Measurements from ENCODE around the gene FHOD1. TPM values are rescaled to one million over a fixed set of nuclear protein-coding genes. Genes with fewer than 3 reads are reported as not detected.

The FHOD1 gene
- total RNA-seq, 1 donor from 2014 or later: 104 TPM

DNA sequence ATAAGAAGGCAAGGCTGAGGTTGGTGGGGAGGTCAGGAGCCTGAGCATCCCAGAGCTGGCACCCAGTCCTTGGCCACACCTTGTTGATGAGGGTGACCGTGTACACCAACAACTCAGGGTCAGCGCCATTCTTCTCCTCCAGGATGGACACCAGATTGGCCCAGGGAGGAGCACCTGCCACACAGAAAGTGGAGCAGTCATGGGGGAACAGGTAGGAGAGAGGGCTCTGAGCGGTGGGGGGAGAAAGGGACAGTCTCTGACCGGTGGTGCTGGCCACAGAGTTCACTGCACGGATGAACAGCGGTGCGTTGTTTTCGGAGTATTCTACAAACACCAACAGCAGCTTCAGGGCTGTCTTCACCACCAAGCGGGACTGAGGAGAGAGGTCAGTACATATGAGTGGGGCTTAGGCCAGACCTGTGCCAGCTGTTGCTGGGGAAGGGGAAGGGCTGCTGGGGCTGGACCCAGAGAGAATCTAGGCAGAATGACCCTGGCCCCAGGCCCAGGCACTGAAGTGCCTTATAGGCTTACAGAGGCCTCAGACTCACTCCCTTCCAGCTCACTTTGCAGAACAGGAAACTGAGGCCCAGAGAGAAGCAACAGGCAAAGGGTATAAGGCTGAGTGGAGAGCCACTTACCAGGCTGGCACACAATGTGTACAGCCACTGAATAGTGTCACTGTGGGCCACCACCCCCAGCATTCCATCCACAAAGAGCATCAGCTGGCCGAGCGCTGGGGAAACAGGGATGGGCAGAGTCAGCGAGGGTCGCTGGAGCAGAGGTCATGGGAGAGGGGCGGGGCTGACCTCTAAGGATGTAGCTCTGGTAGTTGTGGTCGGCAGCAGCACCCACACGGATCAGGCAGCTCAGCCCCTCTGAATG lies 9.6 kb downstream of the FHOD1 start:
- intact Hi-C loops (cut with micrococcal nuclease): loop anchor here (2.0 kb wide), 1 partner anchor 55 kb away; the partner anchor contains the start of gene MATCAP1

DNA sequence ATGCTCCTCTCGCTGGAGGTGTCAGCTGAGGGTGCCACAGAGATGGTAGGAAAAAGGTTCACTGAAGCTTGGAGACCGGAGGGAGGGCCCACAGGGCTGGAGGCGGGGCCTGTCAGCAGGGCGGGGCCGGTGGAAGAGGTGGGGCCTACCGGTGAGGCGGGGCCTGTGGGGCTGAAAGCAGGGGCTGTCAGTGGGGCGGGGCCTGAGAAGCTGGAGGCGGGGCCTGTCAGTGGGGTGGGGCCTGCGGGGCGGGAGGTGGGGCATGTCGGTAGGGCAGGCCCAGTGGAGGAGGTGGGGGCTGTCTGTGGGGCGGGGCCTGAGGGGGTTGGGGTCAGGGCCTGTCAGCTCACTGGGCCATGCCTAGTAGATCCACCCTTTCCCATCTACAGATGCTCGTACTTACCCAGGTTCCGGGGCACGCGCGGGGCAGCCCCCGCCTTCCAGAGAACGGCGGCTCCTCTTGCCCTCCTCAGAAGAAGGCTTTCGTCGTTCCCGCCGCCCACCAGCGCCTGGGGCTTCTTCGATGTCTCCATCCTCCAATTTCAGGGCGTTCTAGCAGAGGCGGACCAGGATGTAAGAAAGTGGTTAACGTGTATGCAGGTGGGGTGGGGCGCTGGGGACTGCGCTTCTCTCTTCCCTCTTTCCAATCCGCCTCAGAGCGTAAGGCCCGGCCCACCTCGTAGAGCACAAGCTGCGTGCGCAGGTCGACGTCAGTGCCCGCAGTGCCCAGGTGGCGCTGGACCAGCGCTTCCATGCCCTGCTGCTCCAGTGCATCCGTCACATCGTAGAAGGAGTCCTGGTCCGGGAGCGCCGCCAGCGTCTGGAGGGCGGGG lies 10.5 kb downstream of the FHOD1 start:
- intact Hi-C loops (cut with micrococcal nuclease): loop anchor here (1.0 to 2.0 kb wide), 3 partner anchors 8 to 54 kb away; partner anchors contain the start of genes MATCAP1 and TMEM208

DNA sequence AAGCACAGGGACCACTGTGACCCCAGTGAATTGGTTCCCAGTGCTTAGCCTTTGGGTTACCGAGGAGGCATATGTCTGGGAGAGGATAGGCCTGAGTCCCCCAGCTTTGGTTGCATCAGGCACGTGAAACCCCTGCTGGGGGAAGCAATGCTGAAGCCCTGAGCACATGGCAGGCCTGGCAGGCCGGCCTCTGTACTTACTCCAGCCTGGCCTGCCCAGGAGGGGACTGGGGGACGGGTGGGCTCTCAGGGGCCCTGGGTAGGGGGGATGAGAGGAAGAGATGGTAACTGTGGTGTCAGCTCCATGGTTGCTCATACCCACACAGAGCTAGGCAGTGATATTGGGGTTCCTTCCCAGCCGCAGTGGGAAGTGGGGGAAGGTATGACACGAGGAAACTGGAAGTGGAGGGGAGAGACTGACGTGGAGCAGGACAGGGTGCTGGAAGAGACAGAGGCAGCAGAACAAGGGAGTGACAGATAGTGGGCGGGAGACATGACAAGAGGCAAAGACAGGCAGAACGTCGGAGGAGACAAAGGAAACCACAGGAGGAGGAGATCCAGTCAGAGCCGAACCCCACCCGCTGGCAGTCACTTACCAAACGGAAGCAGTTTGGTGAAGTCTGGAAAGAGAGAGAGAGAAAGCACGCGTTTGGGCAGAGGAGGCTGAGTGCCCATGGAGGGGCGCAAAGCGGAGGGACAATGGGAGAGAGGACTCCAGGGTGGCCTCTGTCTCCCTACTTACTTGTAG lies 11.3 kb downstream of the FHOD1 start:
- intact Hi-C loops (cut with micrococcal nuclease): loop anchor here (1.0 to 2.0 kb wide), 3 partner anchors 8 to 53 kb away; partner anchors contain the start of genes MATCAP1 and TMEM208

DNA sequence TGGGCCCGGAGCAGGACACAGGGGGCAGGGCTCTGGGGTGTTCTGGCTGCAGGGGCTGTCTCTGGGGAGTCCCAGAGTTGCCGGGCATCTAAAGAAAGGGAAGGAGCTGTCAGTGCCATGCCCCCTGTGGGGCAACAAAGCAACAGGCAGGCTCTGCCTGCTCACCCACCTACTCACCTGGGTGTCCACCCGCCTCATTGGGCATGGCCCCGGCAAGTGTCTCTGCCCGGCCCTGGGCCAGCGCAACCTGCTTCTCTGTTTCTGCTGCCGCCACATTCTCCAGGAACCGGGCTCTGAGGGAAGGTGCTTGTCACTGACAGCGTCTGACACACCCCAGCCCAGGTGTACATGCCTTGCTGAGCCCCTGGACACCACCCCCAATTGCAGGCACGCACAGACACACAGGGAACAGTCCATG lies 13.1 kb downstream of the FHOD1 start:
- intact Hi-C loops (cut with micrococcal nuclease): no loop called here

DNA sequence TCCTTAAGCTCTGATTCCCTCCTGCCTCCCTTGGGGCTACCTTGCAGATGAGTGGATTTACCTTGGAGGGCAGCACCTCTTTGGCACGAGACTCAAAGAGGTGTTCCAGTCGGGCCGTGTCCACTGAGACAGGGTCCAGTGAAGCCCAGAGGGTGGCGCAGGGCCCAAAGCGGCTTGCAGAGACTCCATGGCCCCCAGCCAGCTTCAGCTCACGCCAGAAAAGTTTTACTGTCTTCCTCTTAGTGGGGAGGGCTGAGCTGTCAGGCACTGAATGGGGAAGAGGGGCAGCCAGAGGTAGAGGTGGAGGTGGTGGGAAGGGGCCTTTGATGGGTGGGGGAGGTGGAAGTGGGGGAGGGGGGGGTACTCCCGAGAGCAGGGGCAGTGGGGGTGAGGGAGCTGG lies 13.7 kb downstream of the FHOD1 start:
- intact Hi-C loops (cut with micrococcal nuclease): no loop called here

DNA sequence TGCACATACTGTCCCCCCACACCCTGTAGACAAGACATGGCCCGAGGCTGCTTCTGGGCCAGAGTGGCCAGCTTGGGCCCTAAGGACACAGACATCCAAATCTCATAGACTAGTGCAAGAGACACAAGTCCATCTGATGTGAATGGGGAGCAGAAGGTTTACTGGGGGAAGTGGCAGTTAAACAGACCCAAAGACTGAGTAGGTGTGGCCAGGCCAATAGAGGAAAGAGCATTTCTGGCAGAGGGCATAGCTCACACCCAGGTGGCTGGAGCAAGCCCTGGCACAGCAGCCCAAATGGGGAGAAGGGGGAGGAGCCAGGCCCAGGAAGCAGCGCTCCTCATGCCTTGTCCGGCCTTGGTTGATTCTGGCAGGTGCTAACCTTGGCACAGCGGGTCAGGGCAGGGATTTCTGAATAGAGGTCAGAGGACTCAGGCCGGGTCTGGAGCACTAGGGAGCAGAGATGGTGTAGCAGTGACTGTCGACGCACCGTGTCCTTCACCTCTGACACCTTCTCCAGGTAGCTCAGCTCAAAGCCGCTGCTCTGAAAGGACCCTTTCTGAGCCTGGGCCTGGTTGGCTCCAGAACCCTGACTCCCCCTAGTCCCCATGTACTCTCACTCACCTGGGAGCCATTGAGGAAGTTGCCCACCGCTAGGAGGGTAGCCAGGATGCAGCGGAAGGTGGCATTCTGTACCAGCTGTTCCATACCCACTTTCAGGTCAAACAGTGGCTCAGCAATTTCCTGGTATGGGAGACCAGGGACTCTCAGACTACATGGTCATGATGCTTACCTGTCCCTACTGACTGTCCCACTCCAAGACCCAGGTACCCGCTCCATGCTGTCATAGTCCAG lies 16.2 kb downstream of the FHOD1 start:
- intact Hi-C loops (cut with micrococcal nuclease): no loop called here

DNA sequence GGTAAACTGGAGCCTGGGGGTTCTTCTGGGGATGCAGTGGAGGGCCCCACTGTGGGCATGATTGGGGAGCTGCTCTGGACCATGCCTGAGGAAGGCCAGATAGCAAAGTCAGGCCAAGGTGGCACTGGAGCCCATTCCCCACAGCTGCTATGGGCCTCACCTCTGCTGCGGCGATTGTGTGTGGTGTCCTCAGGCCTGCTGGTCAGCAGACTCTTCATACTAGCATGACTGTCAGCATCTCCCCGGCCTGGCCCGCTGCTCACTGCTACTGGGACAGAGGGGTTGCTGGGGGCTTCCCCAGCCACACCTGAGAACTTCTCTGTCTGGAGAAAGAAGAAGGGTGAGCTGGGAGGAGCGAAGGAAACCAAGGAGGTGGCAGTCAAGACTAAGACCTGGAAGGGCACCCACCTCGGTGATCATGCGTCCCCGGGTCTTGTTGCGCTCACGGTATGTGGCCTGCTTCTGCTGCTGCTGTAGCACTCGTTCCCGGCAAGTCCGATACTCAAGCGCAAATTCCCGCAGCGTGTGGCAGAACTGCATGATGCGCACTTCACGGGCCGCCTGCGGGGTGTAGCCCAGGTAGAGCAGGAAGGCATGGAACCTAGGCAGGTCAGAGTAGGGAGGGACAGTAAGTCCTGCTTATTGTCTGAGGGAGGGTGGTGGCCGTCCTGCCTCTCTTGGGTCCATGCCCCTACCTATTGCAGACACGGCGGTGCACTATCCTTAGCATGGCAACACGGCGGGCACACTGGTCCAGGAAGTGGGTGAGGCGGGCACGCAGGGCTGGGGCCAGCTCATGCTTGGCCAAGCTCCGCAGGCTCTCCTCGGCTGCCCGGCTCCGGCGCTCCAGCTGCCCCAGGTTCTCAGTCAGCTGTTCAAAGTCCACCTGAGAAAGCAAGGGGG lies 17.1 kb downstream of the FHOD1 start:
- intact Hi-C loops (cut with micrococcal nuclease): loop anchor here (5.0 kb wide), 2 partner anchors 612 to 1612 kb away; partner anchors contain the start of genes TANGO6 and THAP11

DNA sequence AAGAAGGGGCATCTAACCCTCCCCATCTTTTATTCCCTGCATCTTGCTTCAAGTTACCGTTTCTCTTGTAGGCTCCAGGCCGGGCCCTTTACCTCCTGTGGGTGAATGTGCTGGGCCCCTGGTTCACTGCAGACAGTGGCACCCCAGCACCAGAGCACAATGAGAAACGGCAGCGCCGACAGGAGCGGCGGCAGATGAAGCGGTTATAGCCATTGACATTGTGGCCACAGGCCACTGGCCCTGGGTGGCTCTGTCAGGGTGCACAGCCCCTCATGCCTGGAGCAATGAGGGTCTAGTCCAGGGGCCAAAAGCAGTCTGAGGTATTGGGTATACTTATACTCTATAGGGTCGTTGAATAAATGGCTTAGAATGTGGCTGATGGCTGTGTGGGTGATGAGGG lies 18.4 kb downstream of the FHOD1 start:
- intact Hi-C loops (cut with micrococcal nuclease): loop anchor here (5.0 kb wide), 2 partner anchors 613 to 1613 kb away; partner anchors contain the start of genes TANGO6 and THAP11

DNA sequence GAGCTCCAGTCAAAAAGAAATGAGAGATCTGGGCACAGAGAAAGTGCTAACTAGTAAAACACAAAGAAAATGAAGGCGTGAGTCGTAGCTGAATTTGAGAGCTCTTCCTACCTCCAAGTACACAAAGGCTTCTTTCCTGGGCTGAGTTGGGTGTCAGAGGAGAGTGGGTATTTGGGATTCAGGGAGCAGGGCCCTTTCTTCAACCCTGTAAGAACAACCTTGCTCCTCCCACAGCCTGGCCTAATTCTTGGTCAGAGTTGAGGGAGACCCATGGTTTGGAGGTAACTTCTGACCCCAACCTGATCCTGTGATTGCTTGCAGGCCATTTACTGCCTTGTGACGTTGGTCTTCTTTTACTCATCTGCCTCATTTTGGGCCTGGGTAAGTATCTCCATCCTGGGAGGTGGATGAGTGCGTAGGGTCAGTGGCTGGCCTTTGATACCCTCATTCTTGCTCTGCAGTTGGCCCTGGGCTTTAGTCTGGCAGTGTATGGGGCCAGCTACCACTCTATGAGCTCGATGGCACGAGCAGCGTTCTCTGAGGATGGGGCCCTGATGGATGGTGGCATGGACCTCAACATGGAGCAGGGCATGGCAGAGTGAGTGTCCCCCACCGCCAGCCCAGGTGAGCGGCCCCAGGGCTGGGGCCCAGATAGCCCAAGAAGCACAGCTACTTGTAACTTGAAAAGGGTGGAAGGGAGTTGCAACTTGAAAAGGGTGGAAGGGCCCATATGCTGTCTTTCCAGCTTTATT lies 19.1 kb downstream of the FHOD1 start:
- intact Hi-C loops (cut with micrococcal nuclease): loop anchor here (5.0 kb wide), 2 partner anchors 614 to 1614 kb away; partner anchors contain the start of genes TANGO6 and THAP11

DNA sequence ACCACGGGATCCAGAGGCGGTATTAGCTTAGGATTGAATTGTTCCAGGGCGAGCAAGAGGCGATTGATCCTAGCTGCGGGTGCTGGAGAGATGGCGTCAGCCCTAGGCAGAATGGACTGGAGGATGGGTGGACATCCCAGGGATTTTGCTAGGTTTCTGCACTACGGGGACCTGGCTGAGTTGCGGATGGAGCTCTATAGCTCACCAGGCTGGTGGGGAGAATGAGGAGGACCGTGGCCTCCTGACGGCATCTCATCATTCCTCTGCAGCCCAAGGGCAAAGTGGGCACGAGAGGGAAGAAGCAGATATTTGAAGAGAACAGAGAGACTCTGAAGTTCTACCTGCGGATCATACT lies 19.7 kb downstream of the FHOD1 start:
- intact Hi-C loops (cut with micrococcal nuclease): loop anchor here (1.0 to 5.0 kb wide), 10 partner anchors 9 to 1615 kb away; partner anchors contain the start of genes ACD, E2F4, FBXL8 and FHOD1

DNA sequence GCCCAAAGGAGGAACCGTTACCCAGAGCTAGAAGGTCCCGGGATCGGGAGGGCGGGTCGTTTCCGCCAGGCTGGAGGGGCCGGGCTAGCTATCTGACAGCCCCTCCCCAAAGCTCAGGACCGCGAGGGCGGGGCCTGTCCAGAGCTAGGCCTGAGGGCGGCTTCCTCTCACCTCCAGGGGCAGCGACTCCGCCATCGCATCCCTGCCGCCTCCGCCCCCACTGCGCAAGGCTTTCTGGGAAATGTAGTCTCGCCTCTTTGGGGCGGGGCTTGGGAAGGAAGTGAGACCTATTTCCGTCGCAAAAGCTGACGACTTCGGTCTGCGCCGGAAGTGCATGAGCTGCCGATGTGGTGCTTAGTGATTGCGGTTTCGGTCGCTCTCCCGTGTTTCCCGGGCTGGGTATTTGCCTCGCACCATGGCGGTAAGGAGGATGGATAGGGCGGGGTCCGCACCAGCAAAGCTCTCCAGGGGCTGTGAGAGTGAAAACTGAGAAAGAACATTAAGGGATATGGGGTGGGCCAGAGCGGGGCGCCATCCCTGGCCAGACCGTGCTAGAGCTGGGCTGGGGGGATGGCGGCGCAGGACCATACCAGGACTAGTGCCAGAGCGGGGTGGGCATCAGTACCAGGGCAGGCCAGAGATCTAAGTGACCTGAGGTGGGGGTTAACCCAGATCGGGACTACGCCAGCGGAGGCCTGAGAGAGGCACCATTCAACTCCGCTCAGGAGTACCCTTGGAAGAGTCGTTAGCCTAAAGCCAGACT lies 20.3 kb downstream of the FHOD1 start, which contains the start of gene TMEM208:
Gene TMEM208 (plus strand): TSS at position 327 of the 763 bp plus-strand sequence. CDS start 89 bp downstream, at position 416.
- intact Hi-C loops (cut with micrococcal nuclease): loop anchor here (1.0 to 5.0 kb wide), 13 partner anchors 9 to 1615 kb away; partner anchors contain the start of genes ACD, E2F4, FBXL8 and FHOD1

DNA sequence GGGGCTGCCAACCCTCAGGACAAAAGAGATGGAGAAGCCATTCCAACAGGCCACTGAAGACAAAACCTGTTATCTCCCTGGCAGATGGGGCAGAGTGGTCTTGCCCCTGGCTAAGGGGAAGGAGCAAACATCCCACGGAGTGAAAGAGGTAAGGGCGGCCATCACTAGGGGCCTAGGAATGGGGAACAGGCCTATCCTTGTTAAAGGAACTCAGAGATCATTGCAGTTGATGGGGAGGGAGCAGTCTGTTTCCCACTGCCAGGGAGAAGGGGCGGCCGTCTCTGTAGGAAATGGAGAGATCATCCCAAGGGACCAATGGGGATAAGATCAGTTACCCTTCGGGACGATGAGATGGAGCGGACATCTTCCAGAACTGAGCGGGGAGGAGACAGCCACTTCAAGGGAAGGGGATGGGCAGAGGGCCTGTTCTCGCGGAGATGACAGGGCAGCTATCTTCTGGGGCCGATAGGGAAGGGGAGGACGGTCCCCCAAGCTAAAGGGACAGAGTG lies 20.9 kb downstream of the FHOD1 start:
- intact Hi-C loops (cut with micrococcal nuclease): loop anchor here (1.0 to 5.0 kb wide), 7 partner anchors 18 to 1616 kb away; partner anchors contain the start of genes GFOD2, MATCAP1, PHAF1 and PLEKHG4

DNA sequence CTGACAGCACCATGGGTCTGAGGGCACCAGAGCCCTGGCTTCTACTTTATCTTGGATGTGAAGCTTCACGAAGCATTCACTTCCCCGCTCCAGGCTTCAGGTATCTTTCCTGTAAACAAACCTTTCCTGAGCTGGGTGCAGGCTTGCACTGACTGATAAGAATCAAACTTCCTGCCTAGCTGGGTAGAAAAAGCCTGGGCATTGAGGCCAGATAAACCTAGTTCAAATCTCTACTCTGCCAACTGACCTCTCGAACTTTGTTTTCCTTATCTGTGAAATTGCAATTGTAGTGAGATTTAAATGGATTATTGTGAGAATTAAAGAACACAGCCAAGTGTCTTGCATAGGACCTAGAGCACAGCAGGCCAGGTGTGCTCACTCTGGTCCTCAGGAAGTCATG lies 23.3 kb downstream of the FHOD1 start:
- intact Hi-C loops (cut with micrococcal nuclease): no loop called here

DNA sequence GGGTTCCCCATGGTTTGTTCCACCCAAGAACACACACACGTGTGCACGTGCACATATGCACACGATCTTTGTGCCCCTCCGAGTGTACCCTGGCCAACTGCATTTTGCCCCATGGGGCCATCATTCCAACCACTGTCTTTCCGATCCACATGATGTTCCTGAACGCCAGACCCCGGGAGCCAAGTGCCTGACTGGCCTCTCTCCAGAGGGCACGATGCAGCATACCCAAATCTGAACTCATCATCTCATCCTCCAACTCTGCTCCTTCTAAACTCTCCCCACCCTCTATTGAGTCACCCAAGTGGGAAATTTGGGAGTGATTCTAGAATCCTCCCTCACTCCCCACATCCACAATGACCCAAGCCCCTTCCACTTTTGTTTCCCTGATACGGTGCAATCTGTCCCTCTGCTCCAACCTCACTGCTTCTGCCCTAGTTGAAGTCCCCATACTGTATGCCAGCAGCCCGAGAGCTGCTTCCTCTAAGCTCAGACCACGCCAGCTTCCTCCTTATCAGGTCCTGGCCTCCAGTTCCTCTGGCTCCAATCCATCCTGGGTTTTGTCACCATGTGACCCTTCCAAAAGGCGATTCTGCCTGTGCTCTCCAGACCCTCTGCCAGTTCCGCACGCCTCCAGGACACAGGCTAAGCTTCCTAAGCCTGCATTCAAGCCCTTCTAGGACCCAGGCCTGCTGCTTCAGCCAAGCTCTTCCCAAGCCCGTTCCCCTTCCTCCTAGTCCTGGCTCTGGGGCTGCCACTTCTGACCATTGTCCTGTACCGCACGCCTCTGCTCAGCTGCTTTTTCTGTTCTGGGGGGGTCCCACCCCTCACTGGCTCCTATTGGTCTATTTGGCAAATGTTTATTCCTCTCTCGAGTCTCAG lies 30.4 kb downstream of the FHOD1 start:
- intact Hi-C loops (cut with micrococcal nuclease): no loop called here

DNA sequence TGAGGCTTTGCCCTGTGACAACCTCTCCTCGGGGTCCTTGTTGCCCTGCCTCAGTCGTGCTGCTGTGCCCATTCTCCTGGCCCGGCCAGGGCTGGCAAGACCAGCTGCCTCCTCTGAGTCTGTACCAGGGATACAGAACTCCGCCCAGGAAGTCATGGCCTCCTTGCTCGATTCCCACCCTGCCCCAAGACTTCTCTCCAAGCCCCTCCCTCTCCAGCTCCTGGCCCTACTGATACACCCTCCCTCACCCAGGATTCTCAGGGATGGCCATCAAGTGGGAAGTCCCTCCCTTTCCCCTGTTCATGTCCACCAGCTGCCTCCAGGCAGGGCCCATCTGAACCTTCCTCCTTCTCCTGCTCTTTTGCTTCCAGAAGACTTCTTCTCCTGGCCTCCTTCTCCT lies 31.6 kb downstream of the FHOD1 start:
- intact Hi-C loops (cut with micrococcal nuclease): no loop called here
